K562 (cell line): Measurements from ENCODE around the gene AFG1L. TPM values are rescaled to one million over a fixed set of nuclear protein-coding genes. Genes with fewer than 3 reads are reported as not detected.
A peak's percentile ranks its signal among the peaks of the same experiment; 100 is the strongest.

Source experiments
- BCOR ChIP-seq: fragments of 450-650 bp; IDR thresholded peaks from 2 replicates; pipeline ENCODE4 v1.6.1; 2016
- CREBBP ChIP-seq: IDR thresholded peaks from one replicate; pipeline ENCODE4 v1.6.1; 2012; ENCODE audit warnings: low read depth, mild to moderate bottlenecking, control low read depth, inconsistent platforms, low read length
- ELF1 ChIP-seq: fragments of 200-800 bp; sonication (Bioruptor generic); IDR thresholded peaks from 2 replicates; pipeline ENCODE4 v1.6.1; 2016; ENCODE audit warnings: missing genetic modification characterization, missing compliant biosample characterization
- MCM3 ChIP-seq: fragments of 450-650 bp; IDR thresholded peaks from 2 replicates; pipeline ENCODE4 v1.6.1; 2016
- NFRKB ChIP-seq: fragments of 450-650 bp; IDR thresholded peaks from 2 replicates; pipeline ENCODE4 v1.6.1; 2016; ENCODE audit warnings: low read depth
- PHTF2 ChIP-seq: fragments of 250-450 bp; sonication (Bioruptor Pico); IDR thresholded peaks from 2 replicates; pipeline ENCODE4 v1.5.0; 2021; ENCODE audit warnings: mild to moderate bottlenecking
- PREB ChIP-seq: sonication (generic); formaldehyde crosslinking; IDR thresholded peaks from 2 replicates; pipeline ENCODE4 v1.8.1; 2023; ENCODE audit warnings: mild to moderate bottlenecking, missing genetic modification reagents
- PRMT5 ChIP-seq: sonication (generic); formaldehyde crosslinking; IDR thresholded peaks from 2 replicates; pipeline ENCODE4 v1.5.0; 2020; ENCODE audit warnings: missing genetic modification reagents
- SMARCC2 ChIP-seq: fragments of 450-650 bp; IDR thresholded peaks from 2 replicates; pipeline ENCODE4 v1.6.1; 2017; ENCODE audit warnings: antibody characterized with exemption, moderate library complexity, mild to moderate bottlenecking, low read depth
- SMARCE1 ChIP-seq: fragments of 450-650 bp; IDR thresholded peaks from 2 replicates; pipeline ENCODE4 v1.7.1; 2016; ENCODE audit warnings: mild to moderate bottlenecking
- TCF7 ChIP-seq: sonication (generic); IDR thresholded peaks from 2 replicates; pipeline ENCODE4 v1.6.1; 2016; ENCODE audit warnings: antibody characterized with exemption, borderline replicate concordance
- THAP7 ChIP-seq: fragments of 250-450 bp; sonication (Bioruptor Pico); IDR thresholded peaks from 2 replicates; pipeline ENCODE4 v1.5.0; 2021
- ZNF282 ChIP-seq: sonication (generic); formaldehyde crosslinking; IDR thresholded peaks from 2 replicates; pipeline ENCODE4 v1.8.1; 2023; ENCODE audit warnings: missing genetic modification reagents
- ZNF695 ChIP-seq: fragments of 450-650 bp; formaldehyde crosslinking; IDR thresholded peaks from 2 replicates; pipeline ENCODE4 v1.4.0; 2020; ENCODE audit warnings: mild to moderate bottlenecking, moderate library complexity
- polyA plus RNA-seq, 8 experiments: library from polyadenylated mRNA; depleted of rRNA in 4 of 8; stranded (reverse) in 5 of 8; unstranded in 3 of 8; fragments of >200 nt; fragmentation: Nextera tagmentation in 2 of 8; fragmentation: Illumina TruSeq in 1 of 8; extraction: Ambion mirVana in 2 of 8; extraction: Trizol in 1 of 8; gene quantifications; 2 replicates each; pipeline versions ENCODE4 v1.2.1 to v1.2.3, GENCODE V29; 2011 to 2014; ENCODE audit warnings: inconsistent platforms in 1 of 8, missing spikeins in 1 of 8
- total RNA-seq, 7 experiments: library from RNA; depleted of rRNA in 6 of 7; stranded (reverse); fragments of >200 nt in 6 of 7; fragmentation: Illumina TruSeq in 2 of 7; extraction: Trizol in 2 of 7; gene quantifications; 2 replicates each; pipeline versions ENCODE4 v1.2.1 to v1.2.3, GENCODE V29; 2011 to 2021; ENCODE audit warnings: low replicate concordance in 1 of 7
- TF ChIP-seq, protein P1 (sequence below): fragments of 450-650 bp; conservative IDR thresholded peaks from 2 replicates; pipeline ENCODE4 v1.6.1; 2016; ENCODE audit warnings: missing genetic modification characterization, low read depth, mild to moderate bottlenecking, missing compliant biosample characterization, moderate library complexity
- TF ChIP-seq, protein P2 (sequence below): fragments of 450-650 bp; IDR thresholded peaks from one replicate; pipeline ENCODE4 v1.6.1; 2018; ENCODE audit warnings: mild to moderate bottlenecking, moderate library complexity; ENCODE audit not compliant: partially characterized antibody
- TF ChIP-seq, protein P3 (sequence below), 2 experiments: fragments of 450-650 bp; IDR thresholded peaks; 2 replicates each; pipeline ENCODE4 v1.6.1; 2018; ENCODE audit warnings: mild to moderate bottlenecking in 2 of 2, low read depth in 1 of 2; ENCODE audit not compliant: partially characterized antibody in 2 of 2
- TF ChIP-seq, protein P4 (sequence below): fragments of 250-450 bp; sonication (Bioruptor Pico); IDR thresholded peaks from 2 replicates; pipeline ENCODE4 v1.8.0; 2021; ENCODE audit warnings: moderate library complexity, mild to moderate bottlenecking, inconsistent platforms
- TF ChIP-seq, protein P5 (sequence below): fragments of 450-650 bp; IDR thresholded peaks from 2 replicates; pipeline ENCODE4 v1.6.1; 2017; ENCODE audit warnings: antibody characterized with exemption

AFG1L gene
- total and polyA plus RNA-seq, 9 of the 15 experiments (the other 6 are each of a cell fraction or from before 2014, with no cell fraction given): 2.2 to 15.5 (median 5.8) TPM

GRCh38 chr6:108361312-108361932, 66.6 kb downstream of the AFG1L start (continued):
- TF ChIP-seq, protein P1, sequence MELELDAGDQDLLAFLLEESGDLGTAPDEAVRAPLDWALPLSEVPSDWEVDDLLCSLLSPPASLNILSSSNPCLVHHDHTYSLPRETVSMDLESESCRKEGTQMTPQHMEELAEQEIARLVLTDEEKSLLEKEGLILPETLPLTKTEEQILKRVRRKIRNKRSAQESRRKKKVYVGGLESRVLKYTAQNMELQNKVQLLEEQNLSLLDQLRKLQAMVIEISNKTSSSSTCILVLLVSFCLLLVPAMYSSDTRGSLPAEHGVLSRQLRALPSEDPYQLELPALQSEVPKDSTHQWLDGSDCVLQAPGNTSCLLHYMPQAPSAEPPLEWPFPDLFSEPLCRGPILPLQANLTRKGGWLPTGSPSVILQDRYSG (tag): peak; percentile 63; the same call in 1 of the 2 replicates
- no peak for TF ChIP-seq PRMT5 (CRISPR knock-in tag)
- TF ChIP-seq PHTF2 (CRISPR knock-in tag): no peak
- TF ChIP-seq, protein P2, sequence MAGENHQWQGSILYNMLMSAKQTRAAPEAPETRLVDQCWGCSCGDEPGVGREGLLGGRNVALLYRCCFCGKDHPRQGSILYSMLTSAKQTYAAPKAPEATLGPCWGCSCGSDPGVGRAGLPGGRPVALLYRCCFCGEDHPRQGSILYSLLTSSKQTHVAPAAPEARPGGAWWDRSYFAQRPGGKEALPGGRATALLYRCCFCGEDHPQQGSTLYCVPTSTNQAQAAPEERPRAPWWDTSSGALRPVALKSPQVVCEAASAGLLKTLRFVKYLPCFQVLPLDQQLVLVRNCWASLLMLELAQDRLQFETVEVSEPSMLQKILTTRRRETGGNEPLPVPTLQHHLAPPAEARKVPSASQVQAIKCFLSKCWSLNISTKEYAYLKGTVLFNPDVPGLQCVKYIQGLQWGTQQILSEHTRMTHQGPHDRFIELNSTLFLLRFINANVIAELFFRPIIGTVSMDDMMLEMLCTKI: no peak
- TF ChIP-seq ELF1 (tag): no peak
- TF ChIP-seq CREBBP: no peak
- TF ChIP-seq MCM3: no peak
- TF ChIP-seq, protein P3, sequence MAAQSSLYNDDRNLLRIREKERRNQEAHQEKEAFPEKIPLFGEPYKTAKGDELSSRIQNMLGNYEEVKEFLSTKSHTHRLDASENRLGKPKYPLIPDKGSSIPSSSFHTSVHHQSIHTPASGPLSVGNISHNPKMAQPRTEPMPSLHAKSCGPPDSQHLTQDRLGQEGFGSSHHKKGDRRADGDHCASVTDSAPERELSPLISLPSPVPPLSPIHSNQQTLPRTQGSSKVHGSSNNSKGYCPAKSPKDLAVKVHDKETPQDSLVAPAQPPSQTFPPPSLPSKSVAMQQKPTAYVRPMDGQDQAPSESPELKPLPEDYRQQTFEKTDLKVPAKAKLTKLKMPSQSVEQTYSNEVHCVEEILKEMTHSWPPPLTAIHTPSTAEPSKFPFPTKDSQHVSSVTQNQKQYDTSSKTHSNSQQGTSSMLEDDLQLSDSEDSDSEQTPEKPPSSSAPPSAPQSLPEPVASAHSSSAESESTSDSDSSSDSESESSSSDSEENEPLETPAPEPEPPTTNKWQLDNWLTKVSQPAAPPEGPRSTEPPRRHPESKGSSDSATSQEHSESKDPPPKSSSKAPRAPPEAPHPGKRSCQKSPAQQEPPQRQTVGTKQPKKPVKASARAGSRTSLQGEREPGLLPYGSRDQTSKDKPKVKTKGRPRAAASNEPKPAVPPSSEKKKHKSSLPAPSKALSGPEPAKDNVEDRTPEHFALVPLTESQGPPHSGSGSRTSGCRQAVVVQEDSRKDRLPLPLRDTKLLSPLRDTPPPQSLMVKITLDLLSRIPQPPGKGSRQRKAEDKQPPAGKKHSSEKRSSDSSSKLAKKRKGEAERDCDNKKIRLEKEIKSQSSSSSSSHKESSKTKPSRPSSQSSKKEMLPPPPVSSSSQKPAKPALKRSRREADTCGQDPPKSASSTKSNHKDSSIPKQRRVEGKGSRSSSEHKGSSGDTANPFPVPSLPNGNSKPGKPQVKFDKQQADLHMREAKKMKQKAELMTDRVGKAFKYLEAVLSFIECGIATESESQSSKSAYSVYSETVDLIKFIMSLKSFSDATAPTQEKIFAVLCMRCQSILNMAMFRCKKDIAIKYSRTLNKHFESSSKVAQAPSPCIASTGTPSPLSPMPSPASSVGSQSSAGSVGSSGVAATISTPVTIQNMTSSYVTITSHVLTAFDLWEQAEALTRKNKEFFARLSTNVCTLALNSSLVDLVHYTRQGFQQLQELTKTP (IDR thresholded peaks at IDR 0.05; ENCODE audit: low read depth in 1 of 2, partially characterized antibody in 2 of 2): peak in 1 of 2 experiments; percentile 51
- TF ChIP-seq NFRKB: peak; percentile 63
- no peak for TF ChIP-seq ZNF695 (CRISPR knock-in tag)
- TF ChIP-seq, protein P4, sequence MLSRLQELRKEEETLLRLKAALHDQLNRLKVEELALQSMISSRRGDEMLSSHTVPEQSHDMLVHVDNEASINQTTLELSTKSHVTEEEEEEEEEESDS (CRISPR knock-in tag): no peak
- TF ChIP-seq TCF7: no peak
- no peak for TF ChIP-seq PREB (CRISPR knock-in tag)
- TF ChIP-seq, protein P5, sequence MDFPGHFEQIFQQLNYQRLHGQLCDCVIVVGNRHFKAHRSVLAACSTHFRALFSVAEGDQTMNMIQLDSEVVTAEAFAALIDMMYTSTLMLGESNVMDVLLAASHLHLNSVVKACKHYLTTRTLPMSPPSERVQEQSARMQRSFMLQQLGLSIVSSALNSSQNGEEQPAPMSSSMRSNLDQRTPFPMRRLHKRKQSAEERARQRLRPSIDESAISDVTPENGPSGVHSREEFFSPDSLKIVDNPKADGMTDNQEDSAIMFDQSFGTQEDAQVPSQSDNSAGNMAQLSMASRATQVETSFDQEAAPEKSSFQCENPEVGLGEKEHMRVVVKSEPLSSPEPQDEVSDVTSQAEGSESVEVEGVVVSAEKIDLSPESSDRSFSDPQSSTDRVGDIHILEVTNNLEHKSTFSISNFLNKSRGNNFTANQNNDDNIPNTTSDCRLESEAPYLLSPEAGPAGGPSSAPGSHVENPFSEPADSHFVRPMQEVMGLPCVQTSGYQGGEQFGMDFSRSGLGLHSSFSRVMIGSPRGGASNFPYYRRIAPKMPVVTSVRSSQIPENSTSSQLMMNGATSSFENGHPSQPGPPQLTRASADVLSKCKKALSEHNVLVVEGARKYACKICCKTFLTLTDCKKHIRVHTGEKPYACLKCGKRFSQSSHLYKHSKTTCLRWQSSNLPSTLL: no peak
- TF ChIP-seq ZNF282: no peak
- peak; percentile 52 for TF ChIP-seq SMARCC2
- peak; percentile 78 for TF ChIP-seq SMARCE1
- no peak for TF ChIP-seq THAP7 (CRISPR knock-in tag)
- no peak for TF ChIP-seq BCOR
